ENCODE data around the gene PPP1R12C.

GRCh38 chr19:55084416-55084815 is 33.0 kb downstream of the PPP1R12C start:
- TF ChIP-seq CTCF (IDR thresholded peaks at IDR 0.05), result no peak
- no peak for TF ChIP-seq POLR2A (IDR thresholded peaks at IDR 0.05)

Data from testis (tissue), 2 donors.